DOHH2 (cell line): ENCODE results near the gene RANBP10.

Source experiments
- H3F3A ChIP-seq: fragments of 200-600 bp; sonication (generic), shearing (Covaris generic); 2 replicates; pipeline ENCODE4 v1.6.0; 2016; ENCODE audit warnings: antibody characterized with exemption, mild to moderate bottlenecking; ENCODE audit not compliant: control insufficient read depth, insufficient read depth
- H3K27ac ChIP-seq: fragments of 200-600 bp; sonication (generic); 2 replicates; pipeline ENCODE4 v1.5.1; 2014; ENCODE audit warnings: low read depth, mild to moderate bottlenecking, low read length, moderate library complexity
- H3K27me3 ChIP-seq: fragments of 200-600 bp; sonication (generic); 2 replicates; pipeline ENCODE4 v1.6.1; 2014; ENCODE audit warnings: mild to moderate bottlenecking, low read length, mixed read lengths; ENCODE audit not compliant: control insufficient read depth
- H3K36me3 ChIP-seq: fragments of 200-600 bp; sonication (generic); 2 replicates; pipeline ENCODE4 v1.6.1; 2014; ENCODE audit warnings: mild to moderate bottlenecking, low read length, moderate library complexity, mixed read lengths; ENCODE audit not compliant: control insufficient read depth
- H3K4me1 ChIP-seq: fragments of 200-600 bp; sonication (generic); 2 replicates; pipeline ENCODE4 v1.6.1; 2014; ENCODE audit warnings: mild to moderate bottlenecking, low read length, mixed read lengths; ENCODE audit not compliant: control insufficient read depth
- H3K4me2 ChIP-seq: fragments of 200-600 bp; sonication (generic); 2 replicates; pipeline ENCODE4 v1.6.0; 2014; ENCODE audit warnings: mild to moderate bottlenecking, low read length, moderate library complexity
- H3K4me3 ChIP-seq: fragments of 200-600 bp; sonication (generic); 2 replicates; pipeline ENCODE4 v1.5.1; 2014; ENCODE audit warnings: mild to moderate bottlenecking, low read length, mixed read lengths
- H3K79me2 ChIP-seq: fragments of 200-600 bp; sonication (generic); 2 replicates; pipeline ENCODE4 v1.6.1; 2014; ENCODE audit warnings: mild to moderate bottlenecking, low read length, mixed read lengths; ENCODE audit not compliant: control insufficient read depth
- H3K9me2 ChIP-seq: fragments of 200-600 bp; sonication (generic); replicated peaks from 2 replicates; pipeline ENCODE4 v1.6.1; 2014; ENCODE audit warnings: mild to moderate bottlenecking, low read length, mixed read lengths; ENCODE audit not compliant: control insufficient read depth
- H3K9me3 ChIP-seq: fragments of 200-600 bp; sonication (generic); 2 replicates; pipeline ENCODE4 v1.6.1; 2014; ENCODE audit warnings: antibody characterized with exemption, low read length, mixed read lengths; ENCODE audit not compliant: control insufficient read depth, insufficient read depth
- H4K20me1 ChIP-seq: fragments of 200-600 bp; sonication (generic); 2 replicates; pipeline ENCODE4 v1.6.0; 2014; ENCODE audit warnings: low read depth, mild to moderate bottlenecking, antibody characterized with exemption, low read length, moderate library complexity; ENCODE audit not compliant: control insufficient read depth, insufficient read depth
- CTCF ChIP-seq: fragments of 200-600 bp; sonication (generic); IDR thresholded peaks from one replicate; pipeline ENCODE4 v1.5.1; 2014; ENCODE audit warnings: antibody characterized with exemption, mild to moderate bottlenecking, low read depth, low read length; ENCODE audit not compliant: poor library complexity, severe bottlenecking
- EZH2phosphoT487 ChIP-seq: fragments of 200-600 bp; sonication (generic); IDR thresholded peaks from 2 replicates; pipeline ENCODE4 v1.6.1; 2017; ENCODE audit warnings: borderline replicate concordance, mild to moderate bottlenecking, antibody characterized with exemption, low read length, moderate library complexity, mixed read lengths

Gene RANBP10

GRCh38 chr16:67807148-67807682, 855 bp upstream of the RANBP10 start:
- 0 out of 2 replicates have a peak, but pooled peaks cover 2% of the 10 kb centered on the region for H3K27me3 ChIP-seq
- H3K9me3 ChIP-seq: no peaks in the 10 kb centered on the region
- H3K4me3 ChIP-seq: peak overlapping the region; percentile 94
- peaks cover 20% of the 10 kb centered on the region for H3K36me3 ChIP-seq
- H3K4me1 ChIP-seq: peaks cover 31% of the 10 kb centered on the region
- H3K79me2 ChIP-seq: peaks cover 34% of the 10 kb centered on the region
- no peak for TF ChIP-seq EZH2phosphoT487
- TF ChIP-seq CTCF: no peak
- peak overlapping the region; percentile 83 for H3K4me2 ChIP-seq
- H3K27ac ChIP-seq: no peak overlapping the region
- no peaks in the 10 kb centered on the region for H3F3A ChIP-seq
- H3K9me2 ChIP-seq: no peaks in the 10 kb centered on the region
- no peaks in the 10 kb centered on the region for H4K20me1 ChIP-seq

GRCh38 chr16:67805718-67806427, 487 bp downstream of the RANBP10 start:
- Histone ChIP-seq H3K27me3 (no peaks in the 10 kb centered on the region), H3K9me3 (no peaks in the 10 kb centered on the region), H3K4me1 (peaks cover 43% of the 10 kb centered on the region), H3K4me3 (peak overlapping the region; percentile 94), H3F3A (0 out of 2 replicates have a peak, but pooled peaks cover 3% of the 10 kb centered on the region), H3K27ac (peak overlapping the region; percentile 19; the same call in 1 of the 2 replicates), H3K36me3 (peaks cover 28% of the 10 kb centered on the region), H4K20me1 (no peaks in the 10 kb centered on the region), H3K9me2 (no peaks in the 10 kb centered on the region), H3K79me2 (peaks cover 42% of the 10 kb centered on the region), H3K4me2 (peak overlapping the region; percentile 94)
- TF ChIP-seq EZH2phosphoT487: no peak
- TF ChIP-seq CTCF: no peak

GRCh38 chr16:67804853-67805542, 1.4 kb downstream of the RANBP10 start:
- H3K27me3 ChIP-seq: no peaks in the 10 kb centered on the region
- peaks cover 31% of the 10 kb centered on the region for H3K36me3 ChIP-seq
- no peak overlapping the region for H3K27ac ChIP-seq
- peaks cover 51% of the 10 kb centered on the region for H3K79me2 ChIP-seq
- peak overlapping the region; percentile 94 for H3K4me3 ChIP-seq
- H3K4me1 ChIP-seq: peaks cover 43% of the 10 kb centered on the region
- H3K4me2 ChIP-seq: peak overlapping the region; percentile 94
- no peaks in the 10 kb centered on the region for H4K20me1 ChIP-seq
- 0 out of 2 replicates have a peak, but pooled peaks cover 3% of the 10 kb centered on the region for H3F3A ChIP-seq
- no peaks in the 10 kb centered on the region for H3K9me3 ChIP-seq
- H3K9me2 ChIP-seq: no peaks in the 10 kb centered on the region
- TF ChIP-seq CTCF (no peak), EZH2phosphoT487 (no peak)
